Caco-2 (cell line): ENCODE data around the gene SCYGR5. TPM values are rescaled to one million over a fixed set of nuclear protein-coding genes. Genes with fewer than 3 reads are reported as not detected.

Experiments
- BruUV-seq: library from RNA; stranded (reverse); fragments of 400-500 nt; replicated peaks from 2 replicates; lab custom pipeline; 2021; lab: Mats Ljungman, UMichigan
- CTCF ChIA-PET: fragments of 300-600 bp; sonication (Branson Sonifier 250); formaldehyde crosslinking; loops from one replicate; lab custom pipeline; 2022; ENCODE audit warnings: antibody characterized with exemption; lab: Charles Lee
- POLR2A ChIA-PET: fragments of 300-600 bp; sonication (Branson Sonifier 250); formaldehyde crosslinking; loops from one replicate; lab custom pipeline; 2022; ENCODE audit warnings: antibody characterized with exemption; lab: Charles Lee
- DNase-seq, 2 experiments: peaks; one replicate each; pipeline versions ENCODE4 v3.0.0 to v3.0.0-alpha.2; 2020 to 2022
- H3K27me3 ChIP-seq: replicated peaks from 2 replicates; pipeline ENCODE4 v1.6.0; 2011; ENCODE audit warnings: low read length; ENCODE audit not compliant: control insufficient read depth, insufficient read depth
- H3K36me3 ChIP-seq: 2 replicates; pipeline ENCODE4 v1.5.1; 2011; ENCODE audit warnings: low read length; ENCODE audit not compliant: control insufficient read depth, insufficient read depth
- H3K4me1 ChIP-seq: fragments of 250-450 bp; sonication (Bioruptor Pico); 2 replicates; pipeline ENCODE4 v1.5.1; 2020; ENCODE audit warnings: mild to moderate bottlenecking
- H3K4me3 ChIP-seq: 2 replicates; pipeline ENCODE4 v1.5.1; 2011; ENCODE audit warnings: low read depth, mild to moderate bottlenecking, control low read depth, low read length
- H3K9me3 ChIP-seq: fragments of 250-450 bp; sonication (Bioruptor Pico); 2 replicates; pipeline ENCODE4 v1.5.1; 2020; ENCODE audit warnings: mild to moderate bottlenecking, moderate library complexity
- H3K27ac Mint-ChIP-seq: one replicate; pipeline ENCODE4 v1.8.0; 2022; ENCODE audit warnings: mixed read lengths; ENCODE audit not compliant: unreplicated experiment
- H3K27me3 Mint-ChIP-seq: one replicate; pipeline ENCODE4 v1.8.0; 2022; ENCODE audit warnings: mixed read lengths; ENCODE audit not compliant: insufficient read depth, unreplicated experiment
- H3K36me3 Mint-ChIP-seq: one replicate; pipeline ENCODE4 v1.8.0; 2022; ENCODE audit warnings: mild to moderate bottlenecking, mixed read lengths; ENCODE audit not compliant: insufficient read depth, unreplicated experiment
- H3K4me1 Mint-ChIP-seq: one replicate; pipeline ENCODE4 v1.8.0; 2022; ENCODE audit warnings: low read depth, mixed read lengths; ENCODE audit not compliant: unreplicated experiment
- H3K4me3 Mint-ChIP-seq: one replicate; pipeline ENCODE4 v1.8.0; 2022; ENCODE audit warnings: mild to moderate bottlenecking, moderate library complexity, mixed read lengths; ENCODE audit not compliant: unreplicated experiment
- H3K9me3 Mint-ChIP-seq: one replicate; pipeline ENCODE4 v1.8.0; 2022; ENCODE audit warnings: mixed read lengths; ENCODE audit not compliant: unreplicated experiment
- intact Hi-C: fragments of 100-400 bp; cut with micrococcal nuclease; formaldehyde crosslinking; loops from one replicate; pipeline ENCODE4 v1.10.0; 2022; ENCODE audit not compliant: unreplicated experiment
- total RNA-seq: library from RNA; stranded (reverse); gene quantifications from 2 replicates; pipeline ENCODE4 v1.2.3, GENCODE V29; 2022
- TF ChIP-seq, protein P1 (sequence below), 2 experiments: fragments of 200-600 bp in 1 of 2; IDR thresholded peaks; 1 replicate in 1 of 2; 2 replicates in 1 of 2; pipeline versions ENCODE4 v1.5.1 to v1.8.0; 2011 to 2022; ENCODE audit warnings: antibody characterized with exemption in 1 of 2, control low read depth in 1 of 2, inconsistent platforms in 1 of 2, low read depth in 1 of 2, low read length in 1 of 2, mild to moderate bottlenecking in 1 of 2, moderate library complexity in 1 of 2; ENCODE audit not compliant: insufficient read depth in 1 of 2, severe bottlenecking in 1 of 2, unreplicated experiment in 1 of 2

SCYGR5 gene
- total RNA-seq, 1 experiment from 2014 or later = not detected

DNA sequence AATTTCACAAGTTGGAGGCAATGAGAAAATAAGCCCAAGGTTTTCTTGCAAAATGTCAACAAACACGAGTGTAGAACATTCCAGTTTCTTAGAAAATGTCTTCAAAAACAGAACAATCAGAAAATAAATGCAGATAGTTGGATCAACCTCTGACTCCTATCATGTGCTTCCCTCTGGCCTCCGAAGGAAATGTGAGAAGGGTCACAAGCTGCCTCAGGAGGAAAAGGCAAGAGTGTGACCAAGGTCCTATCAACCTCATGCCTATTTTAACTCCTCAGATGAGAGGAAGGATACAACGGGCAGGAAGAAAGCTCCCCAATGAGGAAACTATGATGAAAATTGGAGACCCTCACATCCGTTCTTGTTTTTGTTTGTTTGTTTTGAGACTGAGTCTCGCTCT, 7.9 kb downstream of the SCYGR5 start:
- H3K27ac Mint-ChIP-seq = no peak overlapping the region
- no peaks in the 10 kb centered on the region for H3K4me1 Mint-ChIP-seq
- H3K27me3 Mint-ChIP-seq = no peaks in the 10 kb centered on the region
- ChIA-PET POLR2A (no interaction called here), CTCF (no interaction called here)
- no peak for DNase-seq
- Histone ChIP-seq H3K9me3 (no peaks in the 10 kb centered on the region), H3K36me3 (no peaks in the 10 kb centered on the region), H3K4me1 (peaks cover 4% of the 10 kb centered on the region; the same call in 1 of the 2 replicates), H3K27me3 (no peaks in the 10 kb centered on the region), H3K4me3 (no peak overlapping the region)
- H3K36me3 Mint-ChIP-seq = no peaks in the 10 kb centered on the region
- no peaks in the 10 kb centered on the region for H3K9me3 Mint-ChIP-seq
- intact Hi-C loops = no loop called here
- H3K4me3 Mint-ChIP-seq = no peak overlapping the region
- TF ChIP-seq, protein P1, sequence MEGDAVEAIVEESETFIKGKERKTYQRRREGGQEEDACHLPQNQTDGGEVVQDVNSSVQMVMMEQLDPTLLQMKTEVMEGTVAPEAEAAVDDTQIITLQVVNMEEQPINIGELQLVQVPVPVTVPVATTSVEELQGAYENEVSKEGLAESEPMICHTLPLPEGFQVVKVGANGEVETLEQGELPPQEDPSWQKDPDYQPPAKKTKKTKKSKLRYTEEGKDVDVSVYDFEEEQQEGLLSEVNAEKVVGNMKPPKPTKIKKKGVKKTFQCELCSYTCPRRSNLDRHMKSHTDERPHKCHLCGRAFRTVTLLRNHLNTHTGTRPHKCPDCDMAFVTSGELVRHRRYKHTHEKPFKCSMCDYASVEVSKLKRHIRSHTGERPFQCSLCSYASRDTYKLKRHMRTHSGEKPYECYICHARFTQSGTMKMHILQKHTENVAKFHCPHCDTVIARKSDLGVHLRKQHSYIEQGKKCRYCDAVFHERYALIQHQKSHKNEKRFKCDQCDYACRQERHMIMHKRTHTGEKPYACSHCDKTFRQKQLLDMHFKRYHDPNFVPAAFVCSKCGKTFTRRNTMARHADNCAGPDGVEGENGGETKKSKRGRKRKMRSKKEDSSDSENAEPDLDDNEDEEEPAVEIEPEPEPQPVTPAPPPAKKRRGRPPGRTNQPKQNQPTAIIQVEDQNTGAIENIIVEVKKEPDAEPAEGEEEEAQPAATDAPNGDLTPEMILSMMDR (IDR thresholded peaks at IDR 0.05; ENCODE audit: insufficient read depth in 1 of 2, low read depth in 1 of 2, low read length in 1 of 2, severe bottlenecking in 1 of 2, unreplicated experiment in 1 of 2) = no peak
- no TSS peak for BruUV-seq

- Histone ChIP-seq H3K27me3 (no peaks in the 10 kb centered on the region), H3K4me1 (peaks cover 4% of the 10 kb centered on the region; the same call in 1 of the 2 replicates), H3K36me3 (no peaks in the 10 kb centered on the region), H3K9me3 (no peaks in the 10 kb centered on the region), H3K4me3 (no peak overlapping the region)
- Mint-ChIP-seq H3K4me1 (no peaks in the 10 kb centered on the region), H3K27me3 (no peaks in the 10 kb centered on the region), H3K4me3 (no peak overlapping the region), H3K36me3 (no peaks in the 10 kb centered on the region), H3K9me3 (no peaks in the 10 kb centered on the region), H3K27ac (no peak overlapping the region)
- no TSS peak for BruUV-seq
- TF ChIP-seq, protein P1 (IDR thresholded peaks at IDR 0.05; ENCODE audit: insufficient read depth in 1 of 2, low read depth in 1 of 2, low read length in 1 of 2, severe bottlenecking in 1 of 2, unreplicated experiment in 1 of 2) = no peak
- POLR2A ChIA-PET = no interaction called here
- intact Hi-C loops = no loop called here
- no peak for DNase-seq
- CTCF ChIA-PET = no interaction called here
Observed at GRCh38 chr2:227677928-227678327, 11.3 kb downstream of the SCYGR5 start.

- intact Hi-C loops = no loop called here
- H3K36me3 ChIP-seq = no peaks in the 10 kb centered on the region
- BruUV-seq = no TSS peak
Observed at GRCh38 chr2:227684258-227684657, 17.7 kb downstream of the SCYGR5 start.

More at GRCh38 chr2:227684258-227684657, 17.7 kb downstream of the SCYGR5 start:
- DNase-seq = no peak
- no peak overlapping the region for H3K27ac Mint-ChIP-seq
- H3K4me1 Mint-ChIP-seq = peaks cover 6% of the 10 kb centered on the region
- H3K27me3 Mint-ChIP-seq = no peaks in the 10 kb centered on the region
- Histone ChIP-seq H3K4me1 (no peaks in the 10 kb centered on the region), H3K4me3 (no peak overlapping the region), H3K9me3 (no peaks in the 10 kb centered on the region), H3K27me3 (no peaks in the 10 kb centered on the region)
- POLR2A ChIA-PET = no interaction called here
- peaks cover 50% of the 10 kb centered on the region for H3K36me3 Mint-ChIP-seq
- H3K9me3 Mint-ChIP-seq = no peaks in the 10 kb centered on the region
- no peak overlapping the region for H3K4me3 Mint-ChIP-seq
- TF ChIP-seq, protein P1 (IDR thresholded peaks at IDR 0.05; ENCODE audit: insufficient read depth in 1 of 2, low read depth in 1 of 2, low read length in 1 of 2, severe bottlenecking in 1 of 2, unreplicated experiment in 1 of 2) = no peak
- CTCF ChIA-PET = no interaction called here
